ENCODE data around the gene GPX6.
A peak's percentile ranks its signal among the peaks of the same experiment; 100 is the strongest.
"Not testable (repeated sequence)": the region's sequence is repeated elsewhere in the genome, so short reads cannot be mapped to it uniquely, and the experiment has no call there.

Gene GPX6, protein sequence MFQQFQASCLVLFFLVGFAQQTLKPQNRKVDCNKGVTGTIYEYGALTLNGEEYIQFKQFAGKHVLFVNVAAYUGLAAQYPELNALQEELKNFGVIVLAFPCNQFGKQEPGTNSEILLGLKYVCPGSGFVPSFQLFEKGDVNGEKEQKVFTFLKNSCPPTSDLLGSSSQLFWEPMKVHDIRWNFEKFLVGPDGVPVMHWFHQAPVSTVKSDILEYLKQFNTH

DNA sequence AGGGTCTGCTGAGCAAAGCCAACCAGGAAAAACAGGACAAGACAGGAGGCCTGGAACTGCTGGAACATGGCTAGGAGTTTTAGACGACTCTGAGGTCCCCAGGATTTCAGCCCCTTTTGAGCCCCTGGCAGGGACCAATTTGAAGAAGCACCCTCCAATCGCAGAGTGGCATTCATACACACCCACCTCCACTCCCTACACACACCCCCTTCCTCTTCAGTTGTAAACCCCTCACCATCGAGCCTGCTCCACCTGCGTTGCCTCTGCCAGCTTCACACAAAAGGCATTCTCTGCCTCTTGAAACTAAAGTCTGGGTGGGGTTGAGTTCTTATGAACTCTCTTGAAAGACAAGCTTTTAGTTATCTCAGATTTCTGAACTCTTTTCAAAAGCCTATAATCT lies at the start of gene GPX6:
Gene GPX6 (minus strand): TSS at position 118 of the 400 bp plus-strand sequence. CDS start 50 bp downstream, at position 68.
- DNase-seq: no peak

DNA sequence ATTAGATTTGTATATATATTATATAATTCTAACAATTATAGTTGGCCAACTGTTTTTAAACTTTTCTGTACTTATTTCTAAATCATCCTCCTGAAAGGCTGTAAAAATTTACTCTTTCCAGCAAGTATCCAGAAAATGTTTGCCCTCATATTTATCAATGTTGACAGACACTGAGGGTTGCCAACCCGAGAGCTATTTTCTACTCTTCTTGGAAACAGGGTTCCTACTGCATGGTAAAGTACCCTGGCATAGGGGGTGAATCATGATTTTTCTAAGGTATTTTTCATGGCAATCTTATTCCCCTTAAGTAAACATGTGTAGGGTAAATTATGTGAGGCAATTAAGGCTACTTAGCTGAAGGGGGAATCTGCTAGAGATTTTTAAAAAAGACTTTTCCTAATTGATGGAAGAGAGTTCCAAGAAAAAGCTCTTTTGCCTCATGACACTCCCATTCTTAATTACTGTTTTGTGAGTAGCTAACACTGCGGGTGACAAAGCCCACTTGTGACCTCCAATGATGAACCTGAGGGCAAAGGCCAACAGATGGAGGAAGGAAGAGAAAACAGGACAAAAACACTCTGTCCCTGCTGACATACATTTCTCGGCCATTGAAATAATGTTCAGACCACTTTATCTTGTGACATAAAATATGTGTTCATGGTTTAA lies 48.0 kb upstream of the GPX6 start:
- DNase-seq: no peak

DNA sequence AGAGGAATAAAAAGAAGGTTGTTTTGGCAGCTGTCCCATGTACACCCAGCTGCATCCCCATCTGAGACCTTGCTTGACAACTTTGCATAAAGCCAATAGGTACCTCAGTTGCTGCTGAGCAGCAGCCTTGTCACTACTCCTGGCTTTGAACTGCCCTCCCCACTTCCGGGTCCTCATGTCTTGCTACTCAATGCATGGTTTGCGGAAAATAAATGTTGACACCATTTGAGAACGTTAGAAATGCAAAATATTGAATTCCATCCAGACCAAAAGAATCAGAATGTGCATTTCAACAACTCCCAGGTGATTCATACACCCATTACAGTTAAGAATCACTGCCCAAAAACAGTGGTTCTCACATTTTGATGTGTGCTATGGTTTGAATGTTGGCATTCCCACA lies 43.0 kb upstream of the GPX6 start:
- DNase-seq: no peak

DNA sequence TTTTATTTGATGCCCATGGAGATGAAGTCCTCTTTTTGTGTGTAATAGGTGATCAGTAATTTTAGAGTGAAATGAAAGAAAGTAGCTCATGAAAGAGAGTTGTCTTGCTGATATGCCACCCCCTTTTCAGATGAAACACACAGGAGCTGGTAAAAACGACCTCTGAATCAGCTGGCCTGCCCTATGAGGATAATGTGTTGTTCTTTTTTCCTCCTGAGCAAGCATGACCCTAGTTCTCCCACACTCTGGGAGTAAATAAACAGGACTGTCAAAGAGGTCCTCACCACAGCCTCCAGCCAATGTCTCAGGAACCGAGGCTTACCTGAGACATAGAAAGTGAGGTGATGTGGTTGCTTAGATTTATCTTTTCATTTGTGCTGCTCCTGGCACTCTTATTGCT lies 39.5 kb upstream of the GPX6 start:
- DNase-seq: no peak

DNA sequence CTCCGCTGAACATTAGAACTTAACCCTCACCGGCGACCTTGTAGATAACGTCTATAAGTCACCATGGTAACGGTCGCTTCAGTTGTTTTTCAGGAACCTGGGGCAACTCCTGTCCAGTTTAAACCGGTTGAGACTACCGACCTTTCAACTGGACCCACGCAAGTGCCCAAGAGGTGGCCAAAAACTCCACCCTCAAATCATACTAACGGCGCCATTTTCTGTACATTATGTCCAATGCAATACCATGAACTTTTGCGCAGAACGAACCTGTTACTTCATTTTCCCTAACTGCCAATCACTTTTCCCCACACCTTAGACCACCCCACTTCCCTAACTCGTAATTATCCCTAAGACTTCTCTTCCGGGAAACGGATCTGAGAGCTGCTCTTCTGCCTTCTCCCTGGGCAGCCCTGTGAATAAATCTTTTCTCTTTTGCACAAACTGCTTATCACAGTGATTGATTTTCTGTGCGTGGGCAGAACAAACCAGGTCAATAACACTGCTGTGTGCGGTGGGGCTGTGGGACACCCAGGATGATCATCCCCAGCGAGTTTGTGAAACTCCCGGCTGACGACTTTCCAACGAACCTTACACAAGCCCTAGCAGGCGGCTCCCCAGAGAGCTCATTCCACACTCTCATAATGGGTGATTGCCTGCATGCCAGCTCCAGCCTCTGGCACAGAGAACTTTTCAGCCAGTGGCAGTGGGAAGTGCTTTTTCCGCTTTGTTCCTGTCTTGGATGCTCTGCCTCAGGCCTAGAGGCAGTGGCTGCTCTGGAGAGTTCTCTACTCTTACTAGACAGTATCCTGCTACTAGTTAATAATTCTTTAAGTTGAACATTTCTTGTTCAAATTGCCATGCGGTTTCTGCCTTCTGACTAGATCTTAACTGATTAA lies 38.6 kb upstream of the GPX6 start:
- DNase-seq: no peak

DNA sequence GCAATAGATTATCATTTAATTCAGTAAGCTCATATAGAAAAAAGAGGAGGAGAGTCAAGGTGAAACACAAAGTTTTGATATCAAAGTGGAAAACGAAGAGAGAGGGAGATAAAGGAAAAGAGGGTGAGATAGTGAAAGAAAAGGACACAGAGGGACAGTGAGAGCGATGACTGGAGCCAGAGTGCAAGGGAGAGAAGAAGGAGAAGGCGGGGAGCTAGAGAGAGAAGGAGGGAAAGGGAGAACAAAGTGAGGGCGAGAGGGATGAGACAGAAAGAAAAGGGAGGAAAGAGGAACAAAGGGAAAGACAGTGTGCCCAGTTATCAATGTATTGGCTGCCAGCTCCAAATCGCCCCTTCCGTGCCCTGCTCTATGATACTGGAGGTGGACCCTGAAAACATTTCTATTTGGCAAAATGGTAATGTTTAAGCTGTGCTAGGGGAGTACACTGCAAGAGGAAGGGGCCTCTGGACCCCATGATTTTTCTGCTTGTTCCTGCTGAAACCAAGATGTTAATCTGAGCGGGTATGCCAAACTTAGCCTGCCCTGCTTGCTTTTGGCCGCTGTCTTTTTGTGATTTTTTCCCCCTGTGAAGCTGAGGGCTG lies 37.9 kb upstream of the GPX6 start:
- DNase-seq: no peak

DNA sequence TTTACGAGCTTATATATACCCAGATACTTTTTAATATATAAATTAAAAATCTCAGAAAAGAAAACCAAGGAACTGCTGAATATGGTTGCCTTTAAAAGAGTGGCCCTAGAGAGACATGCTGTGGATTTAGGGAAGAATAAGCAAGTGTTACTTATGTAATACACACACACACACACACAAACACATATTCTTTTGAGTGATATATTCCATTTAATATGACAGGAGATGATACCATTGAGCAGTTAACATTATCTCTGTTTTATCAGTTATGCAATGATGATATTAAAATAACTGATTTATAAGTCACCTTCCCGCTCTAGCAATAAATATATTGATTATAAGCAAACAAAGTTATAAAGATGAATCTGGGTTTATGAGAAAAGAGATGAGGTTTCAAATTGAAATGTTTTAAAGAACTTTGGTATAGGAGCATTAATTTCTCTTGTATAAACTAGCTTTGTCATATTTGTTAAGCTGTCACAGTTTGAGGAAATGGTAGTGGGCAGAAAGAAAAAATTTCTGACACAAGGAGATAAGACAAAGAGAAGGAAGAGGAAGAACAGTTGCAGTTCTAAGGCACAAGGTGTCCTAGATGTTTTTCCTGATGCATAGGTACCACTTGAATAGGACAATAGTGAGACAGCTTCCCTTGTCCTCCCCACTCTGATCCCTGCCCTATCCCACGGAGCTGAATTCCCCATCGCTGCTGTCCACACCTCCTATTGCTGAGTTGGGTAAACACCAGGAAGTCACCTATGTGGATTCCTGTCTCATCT lies 36.5 kb upstream of the GPX6 start:
- no peak for DNase-seq

DNA sequence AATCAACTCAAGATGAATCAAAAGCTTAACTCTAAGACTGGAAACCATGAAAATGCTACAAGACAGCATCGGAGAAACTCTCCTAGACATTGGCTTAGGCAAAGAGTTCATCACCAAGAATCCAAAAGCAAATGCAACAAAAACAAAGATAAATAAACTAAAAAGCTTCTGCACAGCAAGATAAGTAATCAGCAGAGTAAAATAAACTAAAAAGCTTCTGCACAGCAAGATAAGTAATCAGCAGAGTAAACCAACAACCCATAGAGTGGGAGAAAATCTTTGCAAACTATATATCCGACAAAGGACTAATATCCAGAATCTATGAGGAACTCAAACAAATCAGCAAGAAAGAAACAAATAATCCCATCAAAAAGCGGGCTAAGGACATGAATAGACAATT lies 31.4 kb upstream of the GPX6 start:
- not testable (repeated sequence) for DNase-seq

DNA sequence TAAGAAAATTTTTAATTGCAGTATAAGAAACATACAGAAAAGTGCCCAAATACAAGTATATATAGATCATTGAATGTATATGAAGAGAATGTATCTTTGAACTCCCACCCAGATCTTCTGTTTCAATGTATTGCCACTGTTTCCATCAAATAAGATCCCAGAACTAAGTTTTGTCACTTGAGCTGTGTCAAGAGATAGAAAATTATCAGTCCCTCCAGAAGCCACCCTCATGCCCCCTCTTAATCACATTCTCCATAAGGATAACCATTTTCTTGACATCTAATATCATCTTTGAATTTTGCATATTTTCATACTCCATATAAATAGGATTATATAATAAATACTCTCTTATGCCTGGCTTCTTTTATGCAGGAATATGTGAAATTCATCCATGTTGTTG lies 30.4 kb upstream of the GPX6 start:
- DNase-seq: no peak

DNA sequence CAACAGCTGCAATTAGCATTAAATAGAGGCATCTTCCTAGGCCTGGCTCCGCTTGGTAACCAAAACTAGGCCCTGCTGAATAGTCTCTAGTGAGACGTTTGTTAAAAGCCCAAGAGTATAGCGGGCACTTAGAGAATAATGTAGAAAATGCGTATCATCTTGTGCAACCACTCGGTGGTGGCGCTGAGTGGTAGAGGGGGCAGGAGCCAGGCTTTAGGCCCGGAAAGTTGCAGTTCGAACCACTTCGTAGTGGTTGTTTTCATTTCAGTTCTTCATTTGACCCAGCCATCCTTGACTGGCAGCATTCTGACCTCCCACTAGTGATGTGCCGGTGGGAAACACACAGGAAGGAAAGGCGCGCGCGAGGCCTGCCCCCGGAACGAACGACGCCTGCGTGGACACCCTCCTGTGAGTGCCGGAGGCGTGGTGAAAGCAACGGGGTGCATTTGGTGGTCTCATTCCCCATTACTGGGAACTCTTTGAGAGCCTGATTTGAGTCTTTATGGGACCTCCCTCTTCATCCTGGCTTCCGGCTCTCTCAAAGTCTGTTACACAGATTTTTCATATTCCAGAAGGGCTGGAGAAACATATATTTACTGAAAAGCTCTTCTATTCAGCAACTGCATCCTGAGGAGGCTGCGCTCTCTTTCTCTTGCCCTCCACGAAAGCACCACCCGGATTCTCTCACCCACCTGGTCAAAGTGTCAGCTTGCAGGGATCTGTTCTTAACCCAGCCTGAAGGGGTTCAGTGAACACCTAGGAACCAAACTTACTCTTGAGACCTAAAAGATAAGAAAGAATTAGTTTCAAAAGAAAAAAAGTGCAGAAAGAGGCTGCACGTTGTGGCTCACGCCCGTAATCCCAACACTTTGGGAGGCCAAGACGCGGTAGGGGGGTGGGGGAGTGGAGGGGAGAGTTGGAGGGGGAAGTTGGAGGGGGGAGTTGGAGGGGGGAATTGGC lies 28.3 kb upstream of the GPX6 start:
- peak; percentile 55 for DNase-seq

DNA sequence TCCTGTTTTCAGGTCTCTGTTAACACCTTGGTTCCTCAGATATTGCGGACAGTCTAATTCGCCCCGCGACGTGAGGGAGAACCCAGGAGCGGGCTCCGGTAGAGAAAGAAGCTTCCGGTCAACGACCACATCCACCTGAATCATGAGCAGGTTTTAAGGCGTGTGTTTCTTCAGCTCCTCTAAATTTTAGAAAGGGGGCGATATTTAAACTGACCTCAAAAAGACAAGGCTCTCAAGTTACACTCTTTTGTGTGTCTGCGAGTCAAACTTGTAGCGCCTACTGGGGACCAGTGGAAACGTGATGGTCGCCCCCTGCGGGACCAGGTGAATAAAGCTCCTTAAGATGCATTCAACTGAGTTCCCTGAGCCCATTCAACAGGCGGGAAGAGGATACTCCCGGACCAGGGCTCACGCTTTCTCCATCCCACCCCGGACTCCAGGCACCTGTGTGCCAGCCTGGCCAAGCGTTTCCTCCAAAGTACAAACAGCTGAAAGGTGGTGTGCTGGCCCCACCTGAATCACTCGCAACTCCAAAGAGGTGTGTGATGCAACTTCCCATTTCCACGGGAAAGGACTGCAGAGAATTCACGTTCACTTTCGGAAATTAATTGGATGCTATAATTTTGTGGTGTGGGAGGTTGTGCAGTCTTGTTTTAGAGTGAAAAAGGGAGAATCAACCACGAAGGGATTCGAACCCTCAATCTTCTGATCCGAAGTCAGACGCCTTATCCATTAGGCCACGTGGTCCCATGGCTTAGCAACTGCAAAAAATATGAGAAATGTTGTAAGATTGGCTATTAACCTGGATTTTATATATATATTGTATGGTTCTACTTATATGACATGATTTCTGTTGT lies 27.1 kb upstream of the GPX6 start:
- DNase-seq: peak; percentile 95

DNA sequence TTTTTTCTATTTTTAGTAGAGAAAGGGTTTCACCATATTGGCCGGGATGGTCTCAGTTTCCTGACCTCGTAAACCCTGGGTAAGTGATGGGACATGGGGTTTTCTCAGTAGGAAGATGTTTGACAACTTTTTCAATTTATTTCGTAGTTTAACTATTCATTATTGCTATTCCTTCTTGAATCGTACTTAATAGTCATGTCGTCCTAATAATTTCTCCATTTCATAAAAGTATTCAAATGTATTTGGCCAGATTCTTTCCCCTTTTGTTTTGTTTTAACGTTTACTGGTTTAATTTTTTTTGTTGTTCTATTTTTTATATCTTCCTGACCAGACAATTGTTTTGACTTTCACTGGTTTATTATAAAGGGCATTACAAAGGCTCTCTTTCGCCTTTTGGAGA lies 26.4 kb upstream of the GPX6 start:
- DNase-seq: no peak

DNA sequence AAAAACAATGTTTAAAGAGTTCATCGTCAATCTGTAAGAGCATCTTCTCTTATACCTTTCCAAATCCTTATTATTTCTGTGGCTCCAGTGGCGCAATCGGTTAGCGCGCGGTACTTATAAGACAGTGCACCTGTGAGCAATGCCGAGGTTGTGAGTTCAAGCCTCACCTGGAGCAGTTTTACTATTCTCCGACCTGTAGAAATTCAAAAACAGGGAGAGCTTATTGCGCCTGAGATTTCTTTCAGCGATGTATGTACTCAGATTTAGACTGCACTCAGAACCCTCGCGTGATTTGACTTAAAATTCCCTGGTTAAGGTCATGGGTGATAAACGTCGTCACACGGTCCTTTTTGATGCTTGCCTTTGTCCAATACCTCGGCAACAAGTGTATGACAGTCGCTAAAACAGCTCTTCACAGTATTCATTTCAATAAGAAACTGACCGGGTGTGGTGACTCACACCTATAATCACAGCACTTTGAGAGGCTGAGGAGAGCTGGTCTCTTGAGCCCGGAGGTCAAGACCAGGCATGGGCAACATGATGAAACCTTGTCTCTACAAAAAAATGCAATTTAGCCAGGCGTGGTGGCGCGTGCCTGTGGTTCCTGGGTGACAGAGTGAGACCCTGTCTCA lies 22.0 kb upstream of the GPX6 start:
- DNase-seq: peak; percentile 79

DNA sequence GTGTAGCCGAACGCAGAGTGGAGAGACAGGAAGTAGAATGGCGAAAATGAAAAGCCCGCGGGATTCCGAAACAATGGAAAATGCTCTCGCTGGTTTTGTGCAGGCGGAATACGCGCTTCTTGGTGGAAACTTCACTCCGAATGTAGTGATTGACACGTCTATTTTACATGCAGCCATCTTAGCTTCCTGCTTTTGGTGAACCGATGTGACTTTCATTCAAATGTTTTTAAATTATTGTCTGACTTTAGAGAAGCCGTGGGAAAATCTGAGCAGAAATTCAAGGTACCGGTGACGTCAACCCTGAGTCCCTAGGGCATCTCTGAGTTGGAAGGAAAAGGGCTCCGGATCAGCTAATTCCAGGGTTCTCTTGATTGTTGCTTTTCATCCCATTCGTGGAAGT lies 21.5 kb upstream of the GPX6 start:
- no peak for DNase-seq

DNA sequence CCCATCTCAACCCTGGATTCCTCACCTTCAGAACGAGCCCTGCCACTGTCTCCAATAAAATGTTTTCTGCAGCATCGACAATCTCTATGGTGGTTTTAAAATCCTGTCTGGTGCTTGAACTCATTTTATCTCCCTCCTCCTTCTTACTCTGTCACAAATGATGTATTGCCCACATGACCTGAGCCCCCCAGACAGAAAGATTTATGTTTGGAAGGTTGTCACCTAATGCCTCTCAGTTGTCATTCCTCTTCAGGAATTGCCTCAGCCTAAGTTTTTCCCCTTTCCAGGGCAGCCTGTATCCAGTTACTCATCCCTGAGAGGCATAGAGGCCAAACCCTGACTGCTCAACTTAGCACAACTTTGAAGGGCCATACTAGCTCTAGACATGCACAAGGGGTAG lies 19.3 kb upstream of the GPX6 start:
- DNase-seq: no peak

DNA sequence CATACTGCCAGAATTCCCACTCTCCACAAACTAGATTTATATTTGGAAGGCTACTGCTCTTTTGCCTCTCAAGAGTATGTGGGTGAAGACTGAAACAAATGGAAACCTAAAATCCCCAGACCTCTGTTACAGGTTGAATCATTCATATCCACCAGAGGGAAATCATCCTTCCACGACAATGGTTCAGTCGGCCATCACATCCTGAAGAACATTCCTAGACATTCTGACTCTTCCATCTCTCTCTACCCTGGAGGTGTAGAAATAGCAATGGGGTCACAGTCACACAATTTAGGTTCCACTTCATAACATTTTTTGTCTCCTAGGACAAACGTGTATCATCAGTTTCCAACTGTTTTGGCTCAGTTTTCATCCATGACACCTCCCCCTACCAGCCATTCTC lies 18.7 kb upstream of the GPX6 start:
- no peak for DNase-seq

DNA sequence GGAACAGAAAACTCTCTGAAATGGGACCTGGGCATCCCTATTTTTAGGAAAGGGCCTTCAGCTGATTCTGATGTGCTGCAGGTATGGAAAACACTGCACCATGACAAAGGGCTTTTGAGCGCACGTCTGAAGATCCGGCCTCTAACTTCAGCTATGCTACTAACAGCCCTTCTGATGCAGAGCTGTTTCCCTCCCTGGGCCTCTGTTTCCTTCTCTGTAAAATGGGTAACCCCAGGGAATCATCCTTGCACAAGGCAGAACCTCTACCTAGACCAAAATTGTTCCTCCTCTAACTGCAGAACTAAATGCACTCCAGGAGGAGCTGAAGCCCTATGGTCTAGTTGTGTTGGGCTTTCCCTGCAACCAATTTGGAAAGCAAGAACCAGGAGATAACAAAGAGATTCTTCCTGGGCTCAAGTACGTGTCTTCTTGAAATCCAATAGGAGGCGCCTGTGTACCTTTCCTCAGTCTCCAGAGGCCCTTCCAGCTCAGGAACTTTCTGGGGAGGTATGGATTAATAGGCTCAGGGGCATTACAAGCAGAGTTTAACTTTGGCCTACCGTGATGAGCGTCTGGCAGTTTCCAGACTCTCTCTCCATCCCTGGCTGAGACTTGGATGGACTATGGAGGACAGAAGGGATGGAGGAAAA lies 16.0 kb upstream of the GPX6 start:
- DNase-seq: no peak

DNA sequence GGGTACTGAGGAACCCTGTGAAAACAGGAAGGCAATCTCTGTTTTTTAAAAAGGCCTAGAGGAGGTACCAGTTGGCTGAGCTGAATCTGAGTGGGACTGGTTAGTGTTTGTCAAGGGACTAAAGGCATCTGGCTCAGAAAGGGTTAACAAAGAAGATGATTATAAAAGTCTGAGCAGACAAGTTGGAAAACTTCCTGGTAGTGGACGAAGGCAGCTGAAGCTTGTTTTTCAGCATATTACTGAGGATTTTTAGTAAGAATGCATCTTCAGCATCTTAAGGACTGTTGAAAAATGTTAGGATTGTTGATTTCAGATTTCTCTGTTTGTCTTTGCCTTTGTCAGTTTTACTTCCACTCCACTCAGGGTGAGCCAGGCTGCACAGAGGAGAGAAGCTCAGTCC lies 15.2 kb upstream of the GPX6 start:
- DNase-seq: no peak

DNA sequence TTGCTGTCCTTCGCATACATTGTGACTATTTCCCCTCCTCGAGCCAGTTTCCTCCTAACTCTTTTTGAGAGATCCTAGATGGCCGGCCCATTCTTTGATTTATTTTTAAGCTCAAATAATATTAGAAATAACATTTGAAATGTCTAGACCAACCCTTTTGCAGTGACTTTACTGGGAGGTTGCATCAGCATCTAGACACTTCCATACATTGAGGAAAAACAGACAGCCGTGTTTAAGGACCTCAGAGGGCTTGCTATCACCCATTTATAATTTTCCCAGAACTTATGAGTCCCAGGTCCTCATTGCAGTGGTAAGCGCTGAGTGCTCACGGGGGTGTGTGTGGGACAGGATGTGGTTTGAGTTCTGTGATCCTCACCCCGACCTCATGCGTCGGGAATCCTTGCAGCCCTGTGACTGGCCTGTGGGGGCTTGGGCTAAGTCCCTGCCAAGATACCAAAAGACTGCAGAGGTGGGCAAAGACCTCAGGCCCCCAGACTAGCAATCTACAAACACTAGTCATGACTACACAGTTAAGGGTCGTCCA lies 10.0 kb upstream of the GPX6 start, which contains the start of gene GPX5:
Gene GPX5 (plus strand): TSS at position 386 of the 544 bp plus-strand sequence. CDS start 133 bp downstream, at position 519.
- peak; percentile 90 for DNase-seq
